ENCODE data around the gene CELA2B.

Gene CELA2B

DNA sequence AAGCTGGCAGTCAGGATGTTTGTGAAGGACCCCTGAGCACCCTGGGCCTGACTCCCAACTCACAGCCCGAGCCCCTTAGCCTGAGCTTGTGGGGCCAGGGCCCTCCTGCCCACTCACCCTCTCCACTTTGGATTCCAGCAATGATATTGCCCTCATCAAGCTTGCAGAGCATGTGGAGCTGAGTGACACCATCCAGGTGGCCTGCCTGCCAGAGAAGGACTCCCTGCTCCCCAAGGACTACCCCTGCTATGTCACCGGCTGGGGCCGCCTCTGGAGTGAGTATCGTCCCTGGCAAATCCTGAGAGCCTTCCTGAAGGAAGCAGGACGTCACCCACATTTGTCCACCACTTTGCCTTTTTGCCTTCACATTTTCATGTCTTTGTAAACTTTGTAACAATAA lies 32.6 kb upstream of the CELA2B start:
- no peak for DNase-seq
- H3K27me3 Mint-ChIP-seq (ENCODE audit: low read depth, poor library complexity) = peaks cover 14% of the 10 kb centered on the region
- no peaks in the 10 kb centered on the region for H3K36me3 Mint-ChIP-seq (ENCODE audit: low read depth)
- peaks cover 17% of the 10 kb centered on the region for H3K4me1 Mint-ChIP-seq
- TF ChIP-seq, protein P1, sequence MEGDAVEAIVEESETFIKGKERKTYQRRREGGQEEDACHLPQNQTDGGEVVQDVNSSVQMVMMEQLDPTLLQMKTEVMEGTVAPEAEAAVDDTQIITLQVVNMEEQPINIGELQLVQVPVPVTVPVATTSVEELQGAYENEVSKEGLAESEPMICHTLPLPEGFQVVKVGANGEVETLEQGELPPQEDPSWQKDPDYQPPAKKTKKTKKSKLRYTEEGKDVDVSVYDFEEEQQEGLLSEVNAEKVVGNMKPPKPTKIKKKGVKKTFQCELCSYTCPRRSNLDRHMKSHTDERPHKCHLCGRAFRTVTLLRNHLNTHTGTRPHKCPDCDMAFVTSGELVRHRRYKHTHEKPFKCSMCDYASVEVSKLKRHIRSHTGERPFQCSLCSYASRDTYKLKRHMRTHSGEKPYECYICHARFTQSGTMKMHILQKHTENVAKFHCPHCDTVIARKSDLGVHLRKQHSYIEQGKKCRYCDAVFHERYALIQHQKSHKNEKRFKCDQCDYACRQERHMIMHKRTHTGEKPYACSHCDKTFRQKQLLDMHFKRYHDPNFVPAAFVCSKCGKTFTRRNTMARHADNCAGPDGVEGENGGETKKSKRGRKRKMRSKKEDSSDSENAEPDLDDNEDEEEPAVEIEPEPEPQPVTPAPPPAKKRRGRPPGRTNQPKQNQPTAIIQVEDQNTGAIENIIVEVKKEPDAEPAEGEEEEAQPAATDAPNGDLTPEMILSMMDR (IDR thresholded peaks at IDR 0.05) = no peak
- no peak overlapping the region for H3K4me3 Mint-ChIP-seq
- H3K27ac Mint-ChIP-seq = no peak overlapping the region
- H3K9me3 Mint-ChIP-seq = no peaks in the 10 kb centered on the region

DNA sequence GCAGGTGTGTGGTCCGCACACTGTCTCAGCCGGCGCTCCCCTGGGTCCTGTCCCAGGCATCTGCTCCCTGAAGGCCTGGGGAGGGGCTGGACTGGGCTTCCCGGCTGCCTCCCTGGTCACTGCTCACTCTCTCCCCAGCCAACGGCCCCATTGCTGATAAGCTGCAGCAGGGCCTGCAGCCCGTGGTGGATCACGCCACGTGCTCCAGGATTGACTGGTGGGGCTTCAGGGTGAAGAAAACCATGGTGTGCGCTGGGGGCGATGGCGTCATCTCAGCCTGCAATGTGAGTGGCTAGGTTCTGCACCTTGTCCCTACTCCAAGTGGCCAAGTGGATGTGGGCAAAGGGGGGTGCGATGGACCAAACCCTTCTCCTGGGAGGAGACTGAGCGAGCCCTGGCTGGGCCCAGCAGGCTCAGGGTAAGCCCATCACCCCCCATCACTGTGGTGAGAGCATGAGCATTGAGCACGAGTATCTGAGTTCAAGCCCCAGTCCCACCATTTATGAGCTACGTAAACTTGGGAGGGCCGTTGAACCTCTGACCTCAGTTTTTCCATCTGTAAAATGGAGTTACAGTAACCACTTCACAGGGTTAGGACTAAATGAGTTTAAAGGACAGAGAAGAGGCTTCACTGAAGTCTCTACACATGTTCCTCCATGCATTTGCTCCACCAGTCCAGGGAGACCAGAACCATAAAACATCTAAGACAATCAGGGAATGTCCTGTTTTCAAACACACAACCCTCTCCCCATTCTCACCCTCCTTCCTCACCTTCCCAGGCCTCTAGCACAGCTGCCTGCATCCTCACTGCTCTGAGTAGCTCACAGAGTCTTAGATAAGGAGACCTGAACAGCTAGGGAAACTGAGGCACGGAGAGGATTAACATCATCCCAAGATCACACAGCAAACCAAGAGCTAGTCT lies 31.2 kb upstream of the CELA2B start:
- no peak for DNase-seq
- Mint-ChIP-seq H3K36me3 (ENCODE audit: low read depth) (no peaks in the 10 kb centered on the region), H3K4me3 (no peak overlapping the region), H3K27me3 (ENCODE audit: low read depth, poor library complexity) (peaks cover 17% of the 10 kb centered on the region), H3K9me3 (peaks cover 6% of the 10 kb centered on the region), H3K27ac (no peak overlapping the region), H3K4me1 (peaks cover 17% of the 10 kb centered on the region)
- TF ChIP-seq, protein P1 (IDR thresholded peaks at IDR 0.05) = no peak

DNA sequence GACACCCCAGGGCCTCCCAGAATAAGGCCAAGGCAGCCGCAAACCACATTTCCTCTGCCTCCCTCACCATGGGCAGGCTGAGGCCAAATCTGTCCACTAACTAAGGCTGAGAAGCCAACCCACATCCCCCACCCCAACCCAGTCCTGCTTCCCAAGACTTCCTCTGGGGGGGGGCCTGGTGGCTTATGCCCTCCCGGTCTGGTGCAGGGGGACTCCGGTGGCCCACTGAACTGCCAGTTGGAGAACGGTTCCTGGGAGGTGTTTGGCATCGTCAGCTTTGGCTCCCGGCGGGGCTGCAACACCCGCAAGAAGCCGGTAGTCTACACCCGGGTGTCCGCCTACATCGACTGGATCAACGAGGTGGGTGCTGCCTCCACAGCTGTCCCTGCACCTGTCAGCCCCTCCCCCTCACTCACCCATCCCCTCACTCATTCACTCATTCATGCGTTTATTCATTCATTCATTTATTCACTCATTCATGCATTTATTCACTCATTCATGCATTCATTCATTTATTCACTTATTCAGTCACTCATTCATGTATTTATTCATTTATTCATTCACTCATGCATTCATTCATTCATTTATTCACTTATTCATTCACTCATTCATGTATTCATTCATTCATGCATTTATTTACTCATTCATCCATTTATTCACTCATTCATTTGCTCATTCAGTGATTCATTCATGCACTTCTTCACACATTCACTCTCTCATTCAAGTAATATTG lies 30.3 kb upstream of the CELA2B start:
- Mint-ChIP-seq H3K4me3 (no peak overlapping the region), H3K27me3 (ENCODE audit: low read depth, poor library complexity) (peaks cover 16% of the 10 kb centered on the region), H3K4me1 (peaks cover 17% of the 10 kb centered on the region), H3K27ac (no peak overlapping the region), H3K36me3 (ENCODE audit: low read depth) (no peaks in the 10 kb centered on the region), H3K9me3 (peaks cover 8% of the 10 kb centered on the region)
- TF ChIP-seq, protein P1 (IDR thresholded peaks at IDR 0.05) = no peak
- DNase-seq = no peak

DNA sequence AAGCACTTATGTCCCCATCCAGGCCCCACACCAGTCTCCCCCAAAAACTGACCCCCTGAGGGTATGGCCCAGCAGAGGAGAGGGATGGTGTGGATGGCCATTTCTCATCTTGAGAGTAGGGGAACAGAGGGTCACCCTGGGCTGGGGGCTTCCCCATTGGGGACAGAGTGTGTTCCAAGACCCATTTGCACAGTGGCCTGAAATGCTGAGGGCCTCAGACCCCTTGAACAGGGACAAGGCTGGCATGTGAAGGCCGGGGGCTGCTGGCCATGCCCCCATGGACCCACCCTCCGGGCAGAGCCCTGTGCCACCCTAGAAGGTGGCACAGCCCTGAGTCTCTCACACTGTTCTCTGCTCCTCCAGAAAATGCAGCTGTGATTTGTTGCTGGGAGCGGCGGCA lies 29.7 kb upstream of the CELA2B start:
- no peak for DNase-seq

DNA sequence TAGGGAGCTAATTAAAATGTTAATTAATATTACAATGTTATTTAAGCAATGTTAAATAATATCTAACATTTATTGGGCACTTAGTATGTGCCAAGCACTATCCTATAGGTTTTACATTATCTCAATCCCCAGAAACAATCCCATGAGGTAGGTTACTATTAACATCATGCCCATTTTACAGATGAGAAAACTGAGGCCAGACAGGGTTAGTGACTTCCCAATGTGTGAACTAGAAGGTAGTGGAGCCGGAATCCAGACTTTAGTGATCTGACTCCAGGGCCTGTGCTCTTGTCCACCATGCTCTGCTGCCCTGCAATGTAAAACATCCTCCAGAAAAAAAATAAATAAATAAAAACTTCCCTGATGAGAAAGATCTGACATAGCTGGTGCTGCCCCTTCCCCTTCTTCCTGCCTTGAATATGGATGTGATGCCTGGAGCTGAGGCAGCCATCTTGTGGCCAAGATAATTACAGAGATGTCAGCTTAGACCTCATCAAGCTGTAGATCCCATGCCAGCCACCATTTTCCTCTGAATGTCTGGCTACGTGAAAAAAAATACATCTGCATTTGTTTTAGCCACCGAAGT lies 26.9 kb upstream of the CELA2B start:
- peaks cover 4% of the 10 kb centered on the region for H3K36me3 Mint-ChIP-seq (ENCODE audit: low read depth)
- H3K27me3 Mint-ChIP-seq (ENCODE audit: low read depth, poor library complexity) = peaks cover 10% of the 10 kb centered on the region
- H3K27ac Mint-ChIP-seq = no peak overlapping the region
- peaks cover 14% of the 10 kb centered on the region for H3K9me3 Mint-ChIP-seq
- peaks cover 14% of the 10 kb centered on the region for H3K4me1 Mint-ChIP-seq
- TF ChIP-seq, protein P1 (IDR thresholded peaks at IDR 0.05) = no peak
- no peak overlapping the region for H3K4me3 Mint-ChIP-seq
- DNase-seq = no peak

More for the DNA sequence above, 29.7 kb upstream of the CELA2B start:
- TF ChIP-seq, protein P1 (IDR thresholded peaks at IDR 0.05) = no peak
- no peak overlapping the region for H3K27ac Mint-ChIP-seq
- H3K4me1 Mint-ChIP-seq = peaks cover 17% of the 10 kb centered on the region
- H3K36me3 Mint-ChIP-seq (ENCODE audit: low read depth) = peaks cover 4% of the 10 kb centered on the region
- H3K9me3 Mint-ChIP-seq = peaks cover 13% of the 10 kb centered on the region
- no peak overlapping the region for H3K4me3 Mint-ChIP-seq
- peaks cover 12% of the 10 kb centered on the region for H3K27me3 Mint-ChIP-seq (ENCODE audit: low read depth, poor library complexity)
